ENCODE measurements around the gene CATSPERZ.

The CATSPERZ gene

DNA sequence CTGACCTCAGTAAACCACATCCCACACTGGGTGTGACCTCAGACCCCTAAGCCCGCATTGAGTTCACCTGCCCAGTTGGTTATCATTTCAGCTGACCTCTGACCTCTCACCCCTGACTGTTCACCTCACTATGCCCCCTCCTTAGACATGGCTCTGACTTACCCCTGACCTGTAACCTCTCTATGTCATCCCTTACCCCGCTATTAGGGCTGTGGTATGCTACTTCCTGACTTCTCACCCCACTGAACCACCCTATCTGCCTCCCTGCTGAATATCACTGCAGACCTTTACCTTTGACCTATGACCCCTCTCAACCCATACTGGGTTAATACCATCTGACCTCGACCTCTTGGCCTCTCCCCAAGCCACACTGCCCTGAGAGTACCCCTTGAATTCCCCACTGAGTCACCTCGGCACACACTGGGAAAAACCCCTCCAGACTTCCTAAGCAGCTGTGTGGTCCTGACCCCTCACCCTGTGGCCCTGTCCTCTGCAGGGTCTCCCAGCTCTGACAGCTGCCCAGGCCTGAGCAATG lies 40.6 kb upstream of the CATSPERZ start:
- TF ChIP-seq ZFX (IDR thresholded peaks at IDR 0.05; ENCODE audit: borderline replicate concordance): no peak
- TF ChIP-seq, protein P1, sequence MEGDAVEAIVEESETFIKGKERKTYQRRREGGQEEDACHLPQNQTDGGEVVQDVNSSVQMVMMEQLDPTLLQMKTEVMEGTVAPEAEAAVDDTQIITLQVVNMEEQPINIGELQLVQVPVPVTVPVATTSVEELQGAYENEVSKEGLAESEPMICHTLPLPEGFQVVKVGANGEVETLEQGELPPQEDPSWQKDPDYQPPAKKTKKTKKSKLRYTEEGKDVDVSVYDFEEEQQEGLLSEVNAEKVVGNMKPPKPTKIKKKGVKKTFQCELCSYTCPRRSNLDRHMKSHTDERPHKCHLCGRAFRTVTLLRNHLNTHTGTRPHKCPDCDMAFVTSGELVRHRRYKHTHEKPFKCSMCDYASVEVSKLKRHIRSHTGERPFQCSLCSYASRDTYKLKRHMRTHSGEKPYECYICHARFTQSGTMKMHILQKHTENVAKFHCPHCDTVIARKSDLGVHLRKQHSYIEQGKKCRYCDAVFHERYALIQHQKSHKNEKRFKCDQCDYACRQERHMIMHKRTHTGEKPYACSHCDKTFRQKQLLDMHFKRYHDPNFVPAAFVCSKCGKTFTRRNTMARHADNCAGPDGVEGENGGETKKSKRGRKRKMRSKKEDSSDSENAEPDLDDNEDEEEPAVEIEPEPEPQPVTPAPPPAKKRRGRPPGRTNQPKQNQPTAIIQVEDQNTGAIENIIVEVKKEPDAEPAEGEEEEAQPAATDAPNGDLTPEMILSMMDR (IDR thresholded peaks at IDR 0.05): no peak

DNA sequence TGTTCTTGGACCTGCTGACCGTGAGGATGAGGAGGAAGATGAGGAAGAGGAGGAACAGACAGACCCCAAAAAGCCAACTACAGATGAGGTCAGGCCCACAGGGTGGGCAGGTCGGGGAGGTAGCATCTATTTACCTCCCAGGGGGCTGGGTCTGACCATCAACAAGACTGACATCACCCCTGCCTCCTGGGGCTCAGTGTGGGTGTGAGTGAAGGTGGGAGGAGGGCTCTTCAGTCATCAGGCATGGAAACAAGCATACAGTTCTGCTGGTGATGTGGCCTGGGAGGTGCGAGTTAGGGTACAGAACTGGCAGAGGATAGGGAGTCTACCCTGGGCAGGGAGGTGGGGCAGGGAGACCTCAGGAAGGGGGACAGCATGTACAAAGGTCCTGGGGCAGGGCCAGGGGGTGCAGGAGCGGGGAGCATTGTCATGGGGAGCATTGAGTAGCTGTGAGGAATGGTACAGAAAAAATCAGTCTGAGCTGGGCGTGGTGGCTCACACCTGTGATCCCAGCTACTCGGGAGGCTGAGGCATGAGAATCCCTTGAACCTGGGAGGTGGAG lies 39.9 kb upstream of the CATSPERZ start:
- no peak overlapping the region; the same call in 1 of the 2 replicates for H3K27ac ChIP-seq
- no peak for TF ChIP-seq ZFX (IDR thresholded peaks at IDR 0.05; ENCODE audit: borderline replicate concordance)
- TF ChIP-seq, protein P1 (IDR thresholded peaks at IDR 0.05): no peak

More for the DNA sequence above, 40.6 kb upstream of the CATSPERZ start:
- no peak overlapping the region; the same call in 1 of the 2 replicates for H3K27ac ChIP-seq

DNA sequence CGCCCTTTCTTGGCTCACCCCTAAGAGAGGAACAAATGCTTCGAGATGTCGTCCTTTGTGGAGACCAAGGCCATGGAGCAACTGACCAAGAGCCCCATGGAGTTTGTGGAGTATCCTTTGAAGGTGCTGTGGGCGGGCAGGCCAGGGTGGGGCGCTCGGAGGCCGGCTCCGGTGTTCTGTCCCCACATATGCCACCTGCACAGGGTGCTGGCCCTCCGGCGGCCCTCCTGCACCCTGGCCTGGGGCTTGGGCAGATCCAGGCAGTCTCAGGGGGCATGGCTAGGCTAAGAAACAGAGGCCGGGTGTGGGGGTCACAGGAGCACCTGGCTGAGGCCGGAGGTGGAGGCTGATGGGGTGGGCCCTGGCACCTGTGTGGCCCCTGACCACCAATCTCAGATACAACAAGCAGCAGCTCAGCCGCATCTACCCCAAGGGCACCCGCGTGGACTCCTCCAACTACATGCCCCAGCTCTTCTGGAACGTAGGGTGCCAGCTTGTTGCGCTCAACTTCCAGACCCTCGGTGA lies 38.5 kb upstream of the CATSPERZ start:
- no peak overlapping the region for H3K27ac ChIP-seq
- TF ChIP-seq, protein P1 (IDR thresholded peaks at IDR 0.05): no peak
- no peak for TF ChIP-seq ZFX (IDR thresholded peaks at IDR 0.05; ENCODE audit: borderline replicate concordance)

DNA sequence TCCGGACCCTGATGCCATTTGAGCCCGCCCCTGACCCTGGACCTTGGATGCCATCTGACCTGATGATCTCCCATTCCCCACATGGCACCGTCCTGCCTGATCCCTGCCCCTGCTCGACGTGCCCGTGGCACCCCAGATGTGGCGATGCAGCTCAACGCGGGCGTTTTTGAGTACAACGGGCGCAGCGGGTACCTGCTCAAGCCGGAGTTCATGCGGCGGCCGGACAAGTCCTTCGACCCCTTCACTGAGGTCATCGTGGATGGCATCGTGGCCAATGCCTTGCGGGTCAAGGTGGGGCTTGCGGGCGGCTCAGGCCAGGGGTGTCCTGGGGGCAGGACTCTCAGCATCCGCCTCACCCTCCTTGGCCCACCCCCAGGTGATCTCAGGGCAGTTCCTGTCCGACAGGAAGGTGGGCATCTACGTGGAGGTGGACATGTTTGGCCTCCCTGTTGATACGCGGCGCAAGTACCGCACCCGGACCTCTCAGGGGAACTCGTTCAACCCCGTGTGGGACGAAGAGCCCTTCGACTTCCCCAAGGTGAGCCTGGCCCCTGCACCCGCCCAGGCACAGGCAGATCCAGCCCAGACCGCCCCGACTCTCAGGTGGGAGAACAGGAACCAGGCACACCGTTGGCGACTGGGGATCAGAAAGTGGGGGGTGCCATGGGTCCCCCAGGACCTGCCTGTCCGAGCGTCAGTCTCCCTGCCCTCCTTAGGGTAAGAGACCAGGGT lies 37.7 kb upstream of the CATSPERZ start:
- H3K27ac ChIP-seq: no peak overlapping the region
- TF ChIP-seq, protein P1 (IDR thresholded peaks at IDR 0.05): no peak
- no peak for TF ChIP-seq ZFX (IDR thresholded peaks at IDR 0.05; ENCODE audit: borderline replicate concordance)

DNA sequence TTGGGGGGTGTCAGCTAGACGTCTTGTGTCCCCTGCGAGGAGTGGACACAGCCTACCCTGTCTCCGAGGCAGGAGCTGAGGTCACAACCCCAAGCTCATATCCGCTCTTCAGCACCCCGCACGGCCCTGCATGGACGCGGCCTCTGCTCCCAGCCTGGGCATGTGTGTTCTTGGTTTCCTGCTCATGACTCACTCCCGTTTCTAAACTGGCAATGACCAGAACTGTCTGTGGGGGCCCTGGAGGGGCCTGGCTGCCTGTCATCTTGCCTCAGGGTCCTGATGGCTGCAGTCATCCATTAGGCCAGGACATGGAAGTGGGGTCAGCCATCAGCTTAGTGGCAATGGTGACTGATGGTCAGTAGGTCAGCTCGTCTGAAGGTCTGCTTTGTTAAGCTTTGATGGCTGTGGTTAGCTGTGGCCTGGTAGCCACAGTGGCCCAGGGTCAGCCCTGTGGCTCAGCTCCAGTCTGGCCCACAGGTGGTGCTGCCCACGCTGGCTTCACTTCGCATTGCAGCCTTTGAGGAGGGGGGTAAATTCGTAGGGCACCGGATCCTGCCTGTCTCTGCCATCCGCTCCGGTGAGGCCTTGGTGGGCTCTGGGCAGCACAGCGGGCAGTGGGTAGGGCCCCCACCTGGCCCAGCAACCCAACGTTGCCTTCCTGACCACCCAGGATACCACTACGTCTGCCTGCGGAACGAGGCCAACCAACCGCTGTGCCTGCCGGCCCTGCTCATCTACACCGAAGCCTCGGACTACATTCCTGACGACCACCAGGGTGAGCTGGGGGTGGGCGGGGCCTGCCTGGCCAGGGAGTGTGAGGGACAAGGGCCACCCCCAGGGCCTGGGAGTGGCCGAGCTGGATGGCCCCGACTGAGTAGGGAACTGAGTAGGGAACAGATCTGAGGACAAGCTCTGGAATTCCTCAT lies 36.9 kb upstream of the CATSPERZ start:
- TF ChIP-seq ZFX (IDR thresholded peaks at IDR 0.05; ENCODE audit: borderline replicate concordance): no peak
- TF ChIP-seq, protein P1 (IDR thresholded peaks at IDR 0.05): no peak
- no peak overlapping the region for H3K27ac ChIP-seq

DNA sequence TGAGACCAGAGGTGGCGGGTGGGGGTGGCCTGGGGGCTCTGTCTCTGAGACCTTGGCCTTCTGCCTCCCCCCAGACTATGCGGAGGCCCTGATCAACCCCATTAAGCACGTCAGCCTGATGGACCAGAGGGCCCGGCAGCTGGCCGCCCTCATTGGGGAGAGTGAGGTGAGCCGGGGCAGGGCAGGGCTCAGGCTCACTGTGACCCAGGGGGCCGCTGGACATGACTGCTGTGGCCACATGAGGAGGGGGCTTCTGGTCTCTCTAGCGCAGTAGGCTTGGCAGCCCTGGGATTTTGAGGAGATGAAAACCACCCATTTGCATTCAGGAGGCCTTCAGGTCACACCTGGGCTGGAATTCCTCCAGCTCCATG lies 36.2 kb upstream of the CATSPERZ start:
- TF ChIP-seq, protein P1 (IDR thresholded peaks at IDR 0.05): no peak
- TF ChIP-seq ZFX (IDR thresholded peaks at IDR 0.05; ENCODE audit: borderline replicate concordance): no peak
- no peak overlapping the region for H3K27ac ChIP-seq

Data from 22Rv1 (cell line).